Endothelial cell of umbilical vein (primary cell): ENCODE data around the gene CAMTA1.

ENCODE experiments used
- EZH2 ChIP-seq: IDR thresholded peaks from 2 replicates; pipeline ENCODE4 v1.6.1; 2012; ENCODE audit warnings: borderline replicate concordance, low read depth, mild to moderate bottlenecking, moderate library complexity, low read length, inconsistent platforms; ENCODE audit not compliant: severe bottlenecking
- FOS ChIP-seq: IDR thresholded peaks from 2 replicates; pipeline ENCODE4 v1.6.1; 2011; ENCODE audit warnings: mild to moderate bottlenecking, low read length, moderate library complexity, borderline replicate concordance; ENCODE audit not compliant: insufficient read depth
- MYC ChIP-seq: IDR thresholded peaks from one replicate; pipeline ENCODE4 v1.6.1; 2011; ENCODE audit warnings: mild to moderate bottlenecking, low read depth, low read length
- POLR2A ChIP-seq: IDR thresholded peaks from 2 replicates; pipeline ENCODE4 v1.6.1; 2012; ENCODE audit warnings: low read depth, mild to moderate bottlenecking, control low read depth, low read length
- POLR2AphosphoS5 ChIP-seq: IDR thresholded peaks from 2 replicates; pipeline ENCODE4 v1.6.1; 2012; ENCODE audit warnings: low read depth, mild to moderate bottlenecking, control low read depth, low read length, moderate library complexity; ENCODE audit not compliant: insufficient read depth
- TF ChIP-seq, protein P1 (sequence below), 2 donors: IDR thresholded peaks; 1 replicate in 1 of 2; 2 replicates in 1 of 2; pipeline ENCODE4 v1.5.1; 2011; ENCODE audit warnings: low read length in 2 of 2, mild to moderate bottlenecking in 2 of 2, moderate library complexity in 2 of 2, control low read depth in 1 of 2, inconsistent platforms in 1 of 2, low read depth in 1 of 2; ENCODE audit not compliant: insufficient read depth in 1 of 2; ENCODE audit errors: extremely low read depth in 1 of 2

DNA sequence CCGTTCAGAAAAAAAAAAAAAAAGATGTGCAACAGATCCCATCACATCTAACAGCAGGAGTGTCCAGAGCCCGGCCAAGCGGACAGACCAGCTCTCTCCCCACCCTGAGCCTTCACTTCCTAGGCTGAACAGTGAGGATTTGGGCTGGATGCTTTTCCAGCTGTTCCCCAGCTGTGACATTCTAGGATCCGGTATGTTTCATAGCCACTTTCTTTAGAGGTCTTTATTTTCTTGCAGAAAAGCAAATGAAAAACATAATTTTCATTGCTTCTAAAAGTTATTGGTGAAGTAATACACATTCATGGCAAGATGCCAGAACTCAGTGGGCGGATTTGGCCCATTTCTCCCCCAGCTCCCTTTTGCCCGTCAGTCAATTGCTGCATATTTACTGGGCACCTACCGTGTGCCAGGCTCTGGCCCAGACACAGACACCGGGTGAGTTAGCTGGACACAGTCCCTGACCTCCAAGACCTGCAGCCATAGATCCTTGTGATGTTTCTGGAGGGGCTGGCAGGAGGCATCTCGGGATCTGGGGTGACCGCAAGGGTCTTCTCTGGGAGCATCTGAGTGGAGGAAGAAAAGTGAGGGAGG lies 772.1 kb downstream of the CAMTA1 start:
- TF ChIP-seq POLR2AphosphoS5 (no peak), POLR2A (no peak), EZH2 (no peak), MYC (no peak), FOS (no peak)
- TF ChIP-seq, protein P1, sequence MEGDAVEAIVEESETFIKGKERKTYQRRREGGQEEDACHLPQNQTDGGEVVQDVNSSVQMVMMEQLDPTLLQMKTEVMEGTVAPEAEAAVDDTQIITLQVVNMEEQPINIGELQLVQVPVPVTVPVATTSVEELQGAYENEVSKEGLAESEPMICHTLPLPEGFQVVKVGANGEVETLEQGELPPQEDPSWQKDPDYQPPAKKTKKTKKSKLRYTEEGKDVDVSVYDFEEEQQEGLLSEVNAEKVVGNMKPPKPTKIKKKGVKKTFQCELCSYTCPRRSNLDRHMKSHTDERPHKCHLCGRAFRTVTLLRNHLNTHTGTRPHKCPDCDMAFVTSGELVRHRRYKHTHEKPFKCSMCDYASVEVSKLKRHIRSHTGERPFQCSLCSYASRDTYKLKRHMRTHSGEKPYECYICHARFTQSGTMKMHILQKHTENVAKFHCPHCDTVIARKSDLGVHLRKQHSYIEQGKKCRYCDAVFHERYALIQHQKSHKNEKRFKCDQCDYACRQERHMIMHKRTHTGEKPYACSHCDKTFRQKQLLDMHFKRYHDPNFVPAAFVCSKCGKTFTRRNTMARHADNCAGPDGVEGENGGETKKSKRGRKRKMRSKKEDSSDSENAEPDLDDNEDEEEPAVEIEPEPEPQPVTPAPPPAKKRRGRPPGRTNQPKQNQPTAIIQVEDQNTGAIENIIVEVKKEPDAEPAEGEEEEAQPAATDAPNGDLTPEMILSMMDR (IDR thresholded peaks at IDR 0.05; ENCODE audit: extremely low read depth in 1 of 2, insufficient read depth in 1 of 2, low read depth in 1 of 2, low read length in 2 of 2): no peak
